DOHH2 (cell line): ENCODE results near the gene STIM2.

Experiments used
- H3F3A ChIP-seq: fragments of 200-600 bp; sonication (generic), shearing (Covaris generic); 2 replicates; pipeline ENCODE4 v1.6.0; 2016; ENCODE audit warnings: antibody characterized with exemption, mild to moderate bottlenecking; ENCODE audit not compliant: control insufficient read depth, insufficient read depth
- H3K27ac ChIP-seq: fragments of 200-600 bp; sonication (generic); 2 replicates; pipeline ENCODE4 v1.5.1; 2014; ENCODE audit warnings: low read depth, mild to moderate bottlenecking, low read length, moderate library complexity
- H3K27me3 ChIP-seq: fragments of 200-600 bp; sonication (generic); 2 replicates; pipeline ENCODE4 v1.6.1; 2014; ENCODE audit warnings: mild to moderate bottlenecking, low read length, mixed read lengths; ENCODE audit not compliant: control insufficient read depth
- H3K36me3 ChIP-seq: fragments of 200-600 bp; sonication (generic); 2 replicates; pipeline ENCODE4 v1.6.1; 2014; ENCODE audit warnings: mild to moderate bottlenecking, low read length, moderate library complexity, mixed read lengths; ENCODE audit not compliant: control insufficient read depth
- H3K4me1 ChIP-seq: fragments of 200-600 bp; sonication (generic); 2 replicates; pipeline ENCODE4 v1.6.1; 2014; ENCODE audit warnings: mild to moderate bottlenecking, low read length, mixed read lengths; ENCODE audit not compliant: control insufficient read depth
- H3K4me2 ChIP-seq: fragments of 200-600 bp; sonication (generic); 2 replicates; pipeline ENCODE4 v1.6.0; 2014; ENCODE audit warnings: mild to moderate bottlenecking, low read length, moderate library complexity
- H3K4me3 ChIP-seq: fragments of 200-600 bp; sonication (generic); 2 replicates; pipeline ENCODE4 v1.5.1; 2014; ENCODE audit warnings: mild to moderate bottlenecking, low read length, mixed read lengths
- H3K79me2 ChIP-seq: fragments of 200-600 bp; sonication (generic); 2 replicates; pipeline ENCODE4 v1.6.1; 2014; ENCODE audit warnings: mild to moderate bottlenecking, low read length, mixed read lengths; ENCODE audit not compliant: control insufficient read depth
- H3K9me2 ChIP-seq: fragments of 200-600 bp; sonication (generic); replicated peaks from 2 replicates; pipeline ENCODE4 v1.6.1; 2014; ENCODE audit warnings: mild to moderate bottlenecking, low read length, mixed read lengths; ENCODE audit not compliant: control insufficient read depth
- H3K9me3 ChIP-seq: fragments of 200-600 bp; sonication (generic); 2 replicates; pipeline ENCODE4 v1.6.1; 2014; ENCODE audit warnings: antibody characterized with exemption, low read length, mixed read lengths; ENCODE audit not compliant: control insufficient read depth, insufficient read depth
- H4K20me1 ChIP-seq: fragments of 200-600 bp; sonication (generic); 2 replicates; pipeline ENCODE4 v1.6.0; 2014; ENCODE audit warnings: low read depth, mild to moderate bottlenecking, antibody characterized with exemption, low read length, moderate library complexity; ENCODE audit not compliant: control insufficient read depth, insufficient read depth
- EZH2phosphoT487 ChIP-seq: fragments of 200-600 bp; sonication (generic); IDR thresholded peaks from 2 replicates; pipeline ENCODE4 v1.6.1; 2017; ENCODE audit warnings: borderline replicate concordance, mild to moderate bottlenecking, antibody characterized with exemption, low read length, moderate library complexity, mixed read lengths
- TF ChIP-seq, protein P1 (sequence below): fragments of 200-600 bp; sonication (generic); IDR thresholded peaks from one replicate; pipeline ENCODE4 v1.5.1; 2014; ENCODE audit warnings: antibody characterized with exemption, mild to moderate bottlenecking, low read depth, low read length; ENCODE audit not compliant: poor library complexity, severe bottlenecking

STIM2 gene

DNA sequence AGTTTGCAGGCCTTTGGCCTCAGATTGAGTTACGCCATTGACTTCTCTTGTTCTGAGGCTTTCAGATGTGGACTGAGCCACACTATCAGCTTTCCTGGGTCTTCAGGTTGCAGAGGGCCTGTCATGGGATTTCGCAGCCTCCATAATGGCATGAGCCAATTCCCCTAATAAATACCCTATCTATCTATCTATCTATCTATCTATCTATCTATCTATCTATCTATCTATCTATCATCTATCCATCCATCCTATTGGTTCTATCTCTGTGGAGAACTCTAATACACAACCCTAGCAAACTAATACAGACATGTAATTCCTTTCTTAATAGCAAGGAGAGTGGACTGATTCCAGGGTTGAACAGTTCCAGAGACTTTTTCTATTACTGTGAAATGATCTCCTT lies 9.5 kb upstream of the STIM2 start:
- H3K4me1 ChIP-seq: peaks cover 16% of the 10 kb centered on the region
- H3K36me3 ChIP-seq: no peaks in the 10 kb centered on the region
- no peaks in the 10 kb centered on the region for H3K9me3 ChIP-seq
- H3K27me3 ChIP-seq: no peaks in the 10 kb centered on the region
- H3K4me2 ChIP-seq: no peak overlapping the region
- TF ChIP-seq, protein P1, sequence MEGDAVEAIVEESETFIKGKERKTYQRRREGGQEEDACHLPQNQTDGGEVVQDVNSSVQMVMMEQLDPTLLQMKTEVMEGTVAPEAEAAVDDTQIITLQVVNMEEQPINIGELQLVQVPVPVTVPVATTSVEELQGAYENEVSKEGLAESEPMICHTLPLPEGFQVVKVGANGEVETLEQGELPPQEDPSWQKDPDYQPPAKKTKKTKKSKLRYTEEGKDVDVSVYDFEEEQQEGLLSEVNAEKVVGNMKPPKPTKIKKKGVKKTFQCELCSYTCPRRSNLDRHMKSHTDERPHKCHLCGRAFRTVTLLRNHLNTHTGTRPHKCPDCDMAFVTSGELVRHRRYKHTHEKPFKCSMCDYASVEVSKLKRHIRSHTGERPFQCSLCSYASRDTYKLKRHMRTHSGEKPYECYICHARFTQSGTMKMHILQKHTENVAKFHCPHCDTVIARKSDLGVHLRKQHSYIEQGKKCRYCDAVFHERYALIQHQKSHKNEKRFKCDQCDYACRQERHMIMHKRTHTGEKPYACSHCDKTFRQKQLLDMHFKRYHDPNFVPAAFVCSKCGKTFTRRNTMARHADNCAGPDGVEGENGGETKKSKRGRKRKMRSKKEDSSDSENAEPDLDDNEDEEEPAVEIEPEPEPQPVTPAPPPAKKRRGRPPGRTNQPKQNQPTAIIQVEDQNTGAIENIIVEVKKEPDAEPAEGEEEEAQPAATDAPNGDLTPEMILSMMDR: no peak
- TF ChIP-seq EZH2phosphoT487: no peak
- H3K79me2 ChIP-seq: no peaks in the 10 kb centered on the region
- H3K27ac ChIP-seq: no peak overlapping the region
- no peaks in the 10 kb centered on the region for H4K20me1 ChIP-seq
- peaks cover 7% of the 10 kb centered on the region for H3F3A ChIP-seq
- H3K9me2 ChIP-seq: no peaks in the 10 kb centered on the region
- no peak overlapping the region for H3K4me3 ChIP-seq

DNA sequence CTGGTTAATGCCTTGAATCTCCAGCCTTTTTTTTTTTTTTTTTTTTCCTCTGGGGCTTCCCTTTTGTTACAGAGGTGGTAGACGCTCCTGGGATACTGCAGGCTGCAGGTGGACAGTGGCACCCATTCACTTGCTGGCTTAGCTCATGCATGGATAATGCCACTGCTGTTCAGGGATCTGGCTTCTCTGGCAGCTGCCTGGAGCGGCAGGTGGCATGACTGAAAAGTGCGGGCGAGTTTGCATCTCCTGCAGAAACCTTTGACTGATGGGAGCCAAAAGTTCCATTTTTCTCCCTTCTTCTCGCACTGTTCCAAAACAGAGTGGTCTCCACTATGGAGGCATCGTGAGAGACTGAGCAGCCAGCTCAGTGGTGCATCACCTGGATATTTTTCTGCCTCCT lies 5.9 kb upstream of the STIM2 start:
- H3K9me3 ChIP-seq: no peaks in the 10 kb centered on the region

DNA sequence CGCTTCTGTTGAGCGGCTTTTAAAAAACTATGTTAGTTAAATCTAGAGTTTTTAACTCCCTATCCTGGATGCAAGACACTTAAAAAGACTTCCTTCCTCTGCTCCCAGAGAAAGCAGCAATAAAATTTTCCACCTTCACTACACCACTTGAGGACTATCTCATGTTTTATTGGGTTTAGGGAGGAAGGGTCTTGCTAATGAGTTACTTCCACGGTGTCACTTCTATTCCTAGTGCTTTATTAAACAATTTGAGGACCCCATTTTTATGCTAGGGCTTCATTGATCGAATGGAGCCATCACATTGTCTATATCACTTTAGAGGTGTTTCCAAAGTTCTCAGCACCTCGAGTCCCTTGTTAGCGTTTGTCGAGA lies 3.7 kb upstream of the STIM2 start:
- Histone ChIP-seq H3K9me3 (no peaks in the 10 kb centered on the region), H3K4me1 (peaks cover 36% of the 10 kb centered on the region), H3K36me3 (peaks cover 32% of the 10 kb centered on the region), H3K27me3 (no peaks in the 10 kb centered on the region), H4K20me1 (no peaks in the 10 kb centered on the region), H3F3A (peaks cover 25% of the 10 kb centered on the region), H3K9me2 (no peaks in the 10 kb centered on the region), H3K27ac (peak overlapping the region; percentile 57), H3K4me3 (peak overlapping the region; percentile 89), H3K4me2 (peak overlapping the region; percentile 89), H3K79me2 (peaks cover 35% of the 10 kb centered on the region)
- TF ChIP-seq, protein P1: no peak
- no peak for TF ChIP-seq EZH2phosphoT487

More for the DNA sequence above, 5.9 kb upstream of the STIM2 start:
- Histone ChIP-seq H3K36me3 (peaks cover 21% of the 10 kb centered on the region), H3K4me3 (no peak overlapping the region), H3K4me2 (no peak overlapping the region), H3F3A (peaks cover 18% of the 10 kb centered on the region), H3K4me1 (peaks cover 31% of the 10 kb centered on the region), H3K9me2 (no peaks in the 10 kb centered on the region), H3K27ac (no peak overlapping the region), H4K20me1 (no peaks in the 10 kb centered on the region), H3K27me3 (no peaks in the 10 kb centered on the region), H3K79me2 (peaks cover 22% of the 10 kb centered on the region)
- no peak for TF ChIP-seq EZH2phosphoT487
- TF ChIP-seq, protein P1: no peak
